GM23248 (cell line): ENCODE data around the gene GPC1. TPM values are rescaled to one million over a fixed set of nuclear protein-coding genes. Genes with fewer than 3 reads are reported as not detected.

Experiments used
- DNase-seq: peaks from one replicate; pipeline ENCODE4 v3.0.0-alpha.2; 2015
- H2AFZ ChIP-seq: fragments of 200-600 bp; sonication (generic); 2 replicates; pipeline ENCODE4 v1.6.1; 2016; ENCODE audit warnings: antibody characterized with exemption
- H3F3A ChIP-seq: fragments of 200-600 bp; sonication (generic); 2 replicates; pipeline ENCODE4 v1.6.1; 2016; ENCODE audit warnings: mild to moderate bottlenecking, antibody characterized with exemption, mixed run types; ENCODE audit not compliant: insufficient read depth
- H3K27ac ChIP-seq: fragments of 200-600 bp; sonication (generic); 2 replicates; pipeline ENCODE4 v1.5.1; 2016; ENCODE audit warnings: mild to moderate bottlenecking
- H3K27me3 ChIP-seq: fragments of 200-600 bp; sonication (generic); replicated peaks from 2 replicates; pipeline ENCODE4 v1.6.1; 2016; ENCODE audit warnings: mild to moderate bottlenecking; ENCODE audit not compliant: insufficient read depth
- H3K36me3 ChIP-seq: fragments of 200-600 bp; sonication (generic); 2 replicates; pipeline ENCODE4 v1.6.1; 2016; ENCODE audit warnings: low read depth, mild to moderate bottlenecking
- H3K4me1 ChIP-seq: fragments of 200-600 bp; sonication (generic); 2 replicates; pipeline ENCODE4 v1.6.1; 2016; ENCODE audit warnings: mild to moderate bottlenecking; ENCODE audit not compliant: insufficient read depth
- H3K4me2 ChIP-seq: fragments of 200-600 bp; sonication (generic); one replicate; pipeline ENCODE4 v1.6.1; 2016; ENCODE audit warnings: mild to moderate bottlenecking; ENCODE audit not compliant: unreplicated experiment
- H3K4me3 ChIP-seq: fragments of 200-600 bp; sonication (generic); 2 replicates; pipeline ENCODE4 v1.5.1; 2016; ENCODE audit warnings: mild to moderate bottlenecking
- H3K79me2 ChIP-seq: fragments of 200-600 bp; sonication (generic); 2 replicates; pipeline ENCODE4 v1.6.1; 2016; ENCODE audit warnings: mild to moderate bottlenecking; ENCODE audit not compliant: insufficient read depth
- H3K9ac ChIP-seq: fragments of 200-600 bp; sonication (generic); 2 replicates; pipeline ENCODE4 v1.6.1; 2016; ENCODE audit warnings: mild to moderate bottlenecking
- H3K9me2 ChIP-seq: fragments of 200-600 bp; sonication (generic); 2 replicates; pipeline ENCODE4 v1.6.1; 2016; ENCODE audit warnings: mixed run types, mild to moderate bottlenecking, moderate library complexity; ENCODE audit not compliant: insufficient read depth
- H3K9me3 ChIP-seq: fragments of 200-600 bp; sonication (generic); one replicate; pipeline ENCODE4 v1.6.1; 2017; ENCODE audit warnings: low read depth
- H4K20me1 ChIP-seq: fragments of 200-600 bp; sonication (generic); 2 replicates; pipeline ENCODE4 v1.6.0; 2016; ENCODE audit not compliant: insufficient read depth
- EZH2 ChIP-seq: fragments of 200-600 bp; sonication (generic); IDR thresholded peaks from 2 replicates; pipeline ENCODE4 v1.6.1; 2018; ENCODE audit warnings: antibody characterized with exemption, mild to moderate bottlenecking; ENCODE audit not compliant: insufficient read depth, poor library complexity, severe bottlenecking
- EZH2phosphoT487 ChIP-seq: fragments of 200-600 bp; sonication (generic); IDR thresholded peaks from 2 replicates; pipeline ENCODE4 v1.6.1; 2018; ENCODE audit warnings: antibody characterized with exemption, moderate library complexity, mild to moderate bottlenecking, low read depth; ENCODE audit not compliant: insufficient read depth
- whole genome bisulfite sequencing, 2 experiments: methylation state at CpG; one replicate each; pipeline ENCODE4 v1.1.6; 2015 to 2017; ENCODE audit warnings: low lambda C conversion rate in 2 of 2, low coverage in 1 of 2; ENCODE audit errors: missing lambda C conversion rate in 2 of 2; 5-methylcytosine and 5-hydroxymethylcytosine counted together
- in situ Hi-C: fragments of 300-500 bp; cut with MboI; formaldehyde crosslinking; loops from 2 replicates; pipeline ENCODE4 v1.15.0; 2020
- polyA plus RNA-seq: library from polyadenylated mRNA; unstranded; fragments of >200 nt; fragmentation: Nextera tagmentation; extraction: Ambion mirVana; gene quantifications from 2 replicates; pipeline ENCODE4 v1.2.1, GENCODE V29; 2016
- total RNA-seq: library from RNA; depleted of rRNA; stranded (reverse); fragments of >200 nt; shearing (Covaris generic); gene quantifications from 2 replicates; pipeline ENCODE4 v1.2.3, GENCODE V29; 2014

GPC1 gene
- total and polyA plus RNA-seq, 2 experiments from 2014 or later: 66.4 to 88.2 TPM

DNA sequence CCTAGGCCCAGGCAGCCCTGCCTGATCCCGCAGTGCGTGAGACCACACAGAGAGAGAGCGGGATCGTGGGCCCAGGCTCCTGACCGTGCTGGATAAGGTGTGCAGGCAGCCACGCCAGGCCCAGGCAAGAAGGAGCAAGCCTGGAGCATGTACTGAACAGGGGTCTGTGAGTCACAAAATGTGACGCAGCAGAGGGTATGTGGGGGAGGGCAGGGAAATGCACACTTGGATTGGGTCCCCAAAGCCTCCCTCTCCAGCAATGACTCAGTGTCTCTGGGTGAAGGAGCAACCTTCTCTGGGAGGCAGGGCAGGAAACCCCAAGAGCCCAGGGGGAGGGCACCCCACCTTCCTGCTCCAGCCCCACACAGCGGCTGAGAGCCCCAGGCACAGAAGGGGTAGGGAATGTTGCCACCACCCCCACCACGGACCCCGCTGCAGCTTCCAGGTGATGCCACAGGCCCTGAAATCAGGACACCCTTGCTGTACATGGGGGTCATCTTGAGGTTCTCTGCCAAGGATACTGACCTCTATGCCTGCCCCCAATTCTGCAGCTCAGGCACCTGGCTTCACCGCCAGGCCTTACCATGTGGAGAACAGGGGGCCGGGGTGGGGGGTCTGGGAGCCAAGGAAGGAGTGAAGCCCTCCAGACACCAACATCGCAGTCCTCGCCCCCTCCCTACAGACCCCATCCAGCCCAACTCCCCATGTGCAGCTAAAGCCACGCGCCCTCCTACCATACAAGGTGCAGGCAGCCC is 1.3 kb upstream of the GPC1 start:
- Histone ChIP-seq H3F3A (no peaks in the 10 kb centered on the region), H3K36me3 (no peaks in the 10 kb centered on the region), H3K9me2 (no peaks in the 10 kb centered on the region), H4K20me1 (no peaks in the 10 kb centered on the region), H3K4me3 (peak overlapping the region; percentile 94), H3K27ac (peak overlapping the region; percentile 89), H3K79me2 (peaks cover 27% of the 10 kb centered on the region), H3K9ac (peak overlapping the region; percentile 89), H3K9me3 (no peaks in the 10 kb centered on the region), H3K27me3 (no peaks in the 10 kb centered on the region), H3K4me2 (peak overlapping the region; percentile 93), H2AFZ (peak overlapping the region; percentile 84; the same call in 1 of the 2 replicates), H3K4me1 (peaks cover 10% of the 10 kb centered on the region)
- TF ChIP-seq EZH2phosphoT487 (no peak), EZH2 (no peak)
- DNase-seq: peak; percentile 98
- in situ Hi-C loops: no loop called here
- 26 to 27% methylated on average over 16 of the region's 16 CpGs for WGBS, 2 experiments

DNA sequence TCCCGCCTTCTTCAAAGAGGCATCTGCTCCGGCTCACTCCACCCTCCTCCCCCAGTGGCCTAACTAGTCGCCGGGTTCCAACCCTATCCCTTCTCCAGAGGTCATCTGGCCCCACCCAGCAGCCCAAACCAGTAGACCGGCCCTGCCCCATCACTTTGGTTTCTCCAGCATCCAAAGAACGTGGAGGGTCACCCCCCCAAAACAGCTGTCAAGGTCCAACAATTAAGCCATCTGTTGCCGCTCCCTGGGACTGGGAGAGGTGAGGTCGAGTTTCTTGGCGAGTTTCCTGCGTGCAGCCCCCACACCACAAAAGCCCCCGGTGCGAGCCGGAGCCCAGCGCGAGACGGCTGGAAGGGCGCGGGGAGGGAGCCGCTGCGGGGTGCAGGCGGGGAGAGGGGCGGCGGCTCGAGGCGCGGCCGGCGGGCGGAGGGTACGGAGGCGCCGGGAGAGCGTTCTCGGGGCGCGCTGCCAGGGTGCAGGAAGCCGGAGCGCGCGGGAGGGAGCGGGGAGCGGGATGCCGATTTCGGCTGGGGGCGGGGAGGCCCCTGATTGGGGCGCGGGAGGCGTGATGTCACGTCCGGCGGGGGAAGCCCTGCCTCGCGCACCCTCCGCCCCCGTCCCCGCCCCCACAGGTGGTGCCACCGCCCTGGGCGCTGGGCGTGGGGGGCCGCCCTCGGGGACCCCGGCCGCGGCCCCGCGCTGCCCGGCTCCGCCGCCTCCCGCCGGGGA is 571 bp upstream of the GPC1 start:
- Histone ChIP-seq H3K4me3 (peak overlapping the region; percentile 94), H3K79me2 (peaks cover 35% of the 10 kb centered on the region), H3K9me3 (no peaks in the 10 kb centered on the region), H2AFZ (peak overlapping the region; percentile 84), H4K20me1 (no peaks in the 10 kb centered on the region), H3F3A (no peaks in the 10 kb centered on the region), H3K36me3 (no peaks in the 10 kb centered on the region), H3K27ac (peak overlapping the region; percentile 89), H3K4me1 (peaks cover 10% of the 10 kb centered on the region), H3K4me2 (peak overlapping the region; percentile 93), H3K27me3 (no peaks in the 10 kb centered on the region), H3K9me2 (no peaks in the 10 kb centered on the region), H3K9ac (peak overlapping the region; percentile 89)
- in situ Hi-C loops: loop anchor here (5.0 kb wide), 1 partner anchor 203 kb away; no protein-coding TSS in a partner anchor
- DNase-seq: peak; percentile 97
- TF ChIP-seq EZH2: no peak
- no peak for TF ChIP-seq EZH2phosphoT487
- WGBS, 2 experiments: 1 to 3% methylated on average over 24 to 70 of the region's 71 CpGs

DNA sequence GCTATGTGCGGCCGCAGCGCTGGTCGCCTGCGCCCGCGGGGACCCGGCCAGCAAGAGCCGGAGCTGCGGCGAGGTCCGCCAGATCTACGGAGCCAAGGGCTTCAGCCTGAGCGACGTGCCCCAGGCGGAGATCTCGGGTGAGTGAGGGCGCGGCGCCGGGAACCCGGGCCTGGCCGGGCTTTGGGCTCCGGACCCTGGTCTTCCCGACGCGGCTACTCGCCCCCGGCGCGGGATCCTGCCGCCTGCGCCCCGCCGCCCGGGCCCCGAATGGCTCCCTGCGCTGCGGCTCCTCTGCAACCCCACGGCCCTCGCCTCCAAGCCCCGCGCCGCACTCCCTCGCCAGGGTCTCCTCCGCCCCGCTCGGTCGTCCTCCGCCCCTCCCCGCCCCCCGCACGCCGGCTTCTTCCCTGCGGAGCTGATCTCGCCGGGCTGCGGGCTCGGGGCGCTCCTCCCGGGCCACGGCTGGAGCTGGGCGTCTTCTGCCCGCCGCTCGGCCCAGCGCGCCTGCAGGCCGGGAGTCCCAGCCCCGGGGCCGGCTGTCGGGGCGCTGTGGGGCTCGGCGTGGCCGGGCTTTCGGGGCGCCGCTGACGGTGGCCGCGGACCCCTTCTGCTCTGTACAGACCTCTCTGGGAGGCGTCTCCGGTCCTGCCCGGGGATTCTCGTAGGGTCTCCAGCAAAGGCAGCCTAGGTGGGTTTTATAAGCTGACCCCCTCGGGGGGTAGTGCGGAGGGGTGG is 652 bp downstream of the GPC1 start:
- H3K27ac ChIP-seq: peak overlapping the region; percentile 69
- peak overlapping the region; percentile 84 for H3K4me3 ChIP-seq
- in situ Hi-C loops: loop anchor here (5.0 kb wide), 1 partner anchor 204 kb away; no protein-coding TSS in a partner anchor

More for the DNA sequence above, 652 bp downstream of the GPC1 start:
- no peaks in the 10 kb centered on the region for H3K9me3 ChIP-seq
- H3F3A ChIP-seq: no peaks in the 10 kb centered on the region
- H2AFZ ChIP-seq: peak overlapping the region; percentile 72
- no peaks in the 10 kb centered on the region for H4K20me1 ChIP-seq
- peak overlapping the region; percentile 88 for H3K9ac ChIP-seq
- H3K4me2 ChIP-seq: peak overlapping the region; percentile 87
- 1% methylated on average over 31 to 37 of the region's 88 CpGs for WGBS, 2 experiments
- H3K4me1 ChIP-seq: peaks cover 10% of the 10 kb centered on the region
- TF ChIP-seq EZH2phosphoT487: no peak
- TF ChIP-seq EZH2: no peak
- no peaks in the 10 kb centered on the region for H3K36me3 ChIP-seq
- peak; percentile 61 for DNase-seq
- H3K9me2 ChIP-seq: no peaks in the 10 kb centered on the region
- H3K27me3 ChIP-seq: no peaks in the 10 kb centered on the region
- peaks cover 39% of the 10 kb centered on the region for H3K79me2 ChIP-seq
